ENCODE results near the gene SLC11A2. TPM values are rescaled to one million over a fixed set of nuclear protein-coding genes. Genes with fewer than 3 reads are reported as not detected.

SLC11A2 gene
- total and polyA plus RNA-seq, 2 of the 13 experiments (the other 11 are each of a cell fraction or from before 2014, with no cell fraction given): 71.7 to 77.0 TPM

DNA sequence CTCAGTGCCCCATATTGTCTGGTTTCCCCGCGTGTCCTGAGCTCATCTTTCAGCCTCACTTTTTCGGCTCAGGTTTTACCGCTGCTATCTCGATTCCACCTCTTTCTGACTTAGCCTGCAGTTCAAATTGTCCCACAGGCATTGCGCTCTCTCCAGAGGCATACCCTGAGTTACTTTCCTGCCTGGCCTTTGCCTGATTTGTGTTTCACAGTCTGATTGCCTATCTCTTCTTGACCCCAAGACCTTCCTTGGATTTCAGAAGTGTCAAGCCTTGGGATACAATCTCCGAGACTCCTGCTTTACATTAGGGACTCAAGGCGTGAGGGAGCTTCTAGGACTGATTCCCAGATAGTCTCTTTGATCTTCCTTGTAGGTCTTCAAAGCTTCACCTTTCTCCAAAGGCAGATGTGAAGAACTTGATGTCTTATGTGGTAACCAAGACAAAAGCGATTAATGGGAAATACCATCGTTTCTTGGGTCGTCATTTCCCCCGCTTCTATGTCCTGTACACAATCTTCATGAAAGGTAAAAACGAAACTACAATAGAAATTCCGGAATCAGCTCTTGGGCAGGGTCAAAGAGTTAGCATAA is 22.6 kb upstream of the SLC11A2 start (continued):
- TF ChIP-seq, protein P1, sequence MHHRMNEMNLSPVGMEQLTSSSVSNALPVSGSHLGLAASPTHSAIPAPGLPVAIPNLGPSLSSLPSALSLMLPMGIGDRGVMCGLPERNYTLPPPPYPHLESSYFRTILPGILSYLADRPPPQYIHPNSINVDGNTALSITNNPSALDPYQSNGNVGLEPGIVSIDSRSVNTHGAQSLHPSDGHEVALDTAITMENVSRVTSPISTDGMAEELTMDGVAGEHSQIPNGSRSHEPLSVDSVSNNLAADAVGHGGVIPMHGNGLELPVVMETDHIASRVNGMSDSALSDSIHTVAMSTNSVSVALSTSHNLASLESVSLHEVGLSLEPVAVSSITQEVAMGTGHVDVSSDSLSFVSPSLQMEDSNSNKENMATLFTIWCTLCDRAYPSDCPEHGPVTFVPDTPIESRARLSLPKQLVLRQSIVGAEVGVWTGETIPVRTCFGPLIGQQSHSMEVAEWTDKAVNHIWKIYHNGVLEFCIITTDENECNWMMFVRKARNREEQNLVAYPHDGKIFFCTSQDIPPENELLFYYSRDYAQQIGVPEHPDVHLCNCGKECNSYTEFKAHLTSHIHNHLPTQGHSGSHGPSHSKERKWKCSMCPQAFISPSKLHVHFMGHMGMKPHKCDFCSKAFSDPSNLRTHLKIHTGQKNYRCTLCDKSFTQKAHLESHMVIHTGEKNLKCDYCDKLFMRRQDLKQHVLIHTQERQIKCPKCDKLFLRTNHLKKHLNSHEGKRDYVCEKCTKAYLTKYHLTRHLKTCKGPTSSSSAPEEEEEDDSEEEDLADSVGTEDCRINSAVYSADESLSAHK (CRISPR knock-in tag; IDR thresholded peaks at IDR 0.05; ENCODE audit: borderline replicate concordance): no peak
- TF ChIP-seq ZNF724P (CRISPR knock-in tag; IDR thresholded peaks at IDR 0.05; ENCODE audit: borderline replicate concordance) (no peak), ZNF672 (CRISPR knock-in tag; IDR thresholded peaks at IDR 0.05) (no peak), ZNF496 (CRISPR knock-in tag; IDR thresholded peaks at IDR 0.05; ENCODE audit: insufficient replicate concordance) (no peak), ZNF235 (CRISPR knock-in tag; IDR thresholded peaks at IDR 0.05; ENCODE audit: borderline replicate concordance) (no peak), ZNF567 (CRISPR knock-in tag; IDR thresholded peaks at IDR 0.05; ENCODE audit: borderline replicate concordance) (no peak), SIX4 (CRISPR knock-in tag; IDR thresholded peaks at IDR 0.05) (no peak), TEAD2 (CRISPR knock-in tag; IDR thresholded peaks at IDR 0.05) (no peak), ZNF10 (CRISPR knock-in tag; IDR thresholded peaks at IDR 0.05; ENCODE audit: borderline replicate concordance, low read depth) (no peak), ZBTB8A (CRISPR knock-in tag; IDR thresholded peaks at IDR 0.05; ENCODE audit: borderline replicate concordance, low read depth) (no peak), RXRA (CRISPR knock-in tag; IDR thresholded peaks at IDR 0.05) (no peak), ZNF562 (CRISPR knock-in tag; IDR thresholded peaks at IDR 0.05; ENCODE audit: borderline replicate concordance) (no peak), HHEX (CRISPR knock-in tag; IDR thresholded peaks at IDR 0.05) (no peak), ATM (IDR thresholded peaks at IDR 0.05; ENCODE audit: borderline replicate concordance) (no peak), SPEN (CRISPR knock-in tag; IDR thresholded peaks at IDR 0.05; ENCODE audit: low read depth) (no peak), SIN3B (IDR thresholded peaks at IDR 0.05; ENCODE audit: low read length) (no peak), TCF12 (IDR thresholded peaks at IDR 0.05) (no peak), TCF12 (CRISPR knock-in tag; IDR thresholded peaks at IDR 0.05) (no peak), TBL1XR1 (IDR thresholded peaks at IDR 0.05; ENCODE audit: borderline replicate concordance, low read length, partially characterized antibody) (no peak), ZBTB1 (CRISPR knock-in tag; IDR thresholded peaks at IDR 0.05; ENCODE audit: borderline replicate concordance) (no peak), U2AF2 (IDR thresholded peaks at IDR 0.05; ENCODE audit: low read depth, low read length) (no peak), ZMYM3 (CRISPR knock-in tag; IDR thresholded peaks at IDR 0.05) (no peak)
- TF ChIP-seq, protein P2, sequence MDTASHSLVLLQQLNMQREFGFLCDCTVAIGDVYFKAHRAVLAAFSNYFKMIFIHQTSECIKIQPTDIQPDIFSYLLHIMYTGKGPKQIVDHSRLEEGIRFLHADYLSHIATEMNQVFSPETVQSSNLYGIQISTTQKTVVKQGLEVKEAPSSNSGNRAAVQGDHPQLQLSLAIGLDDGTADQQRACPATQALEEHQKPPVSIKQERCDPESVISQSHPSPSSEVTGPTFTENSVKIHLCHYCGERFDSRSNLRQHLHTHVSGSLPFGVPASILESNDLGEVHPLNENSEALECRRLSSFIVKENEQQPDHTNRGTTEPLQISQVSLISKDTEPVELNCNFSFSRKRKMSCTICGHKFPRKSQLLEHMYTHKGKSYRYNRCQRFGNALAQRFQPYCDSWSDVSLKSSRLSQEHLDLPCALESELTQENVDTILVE (CRISPR knock-in tag; IDR thresholded peaks at IDR 0.05): no peak
- TF ChIP-seq, protein P3, sequence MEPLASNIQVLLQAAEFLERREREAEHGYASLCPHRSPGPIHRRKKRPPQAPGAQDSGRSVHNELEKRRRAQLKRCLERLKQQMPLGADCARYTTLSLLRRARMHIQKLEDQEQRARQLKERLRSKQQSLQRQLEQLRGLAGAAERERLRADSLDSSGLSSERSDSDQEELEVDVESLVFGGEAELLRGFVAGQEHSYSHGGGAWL (CRISPR knock-in tag; IDR thresholded peaks at IDR 0.05): no peak

Measured in HepG2 (cell line).